H1 (cell line): ENCODE measurements around the gene CADM2. TPM values are rescaled to one million over a fixed set of nuclear protein-coding genes. Genes with fewer than 3 reads are reported as not detected.
"Not testable (repeated sequence)": the region's sequence is repeated elsewhere in the genome, so short reads cannot be mapped to it uniquely, and the experiment has no call there.

Experiments used
- CTCF ChIA-PET: fragments of 300-600 bp; sonication (Branson Sonifier 250); formaldehyde crosslinking; loops from one replicate; lab custom pipeline; 2021; ENCODE audit not compliant: partially characterized antibody; lab: Charles Lee
- POLR2A ChIA-PET: fragments of 300-600 bp; sonication (Branson Sonifier 250); formaldehyde crosslinking; loops from one replicate; lab custom pipeline; 2021; ENCODE audit warnings: inconsistent platforms; ENCODE audit not compliant: partially characterized antibody; lab: Charles Lee
- DNase-seq, 2 experiments: peaks; one replicate each; pipeline versions ENCODE4 v3.0.0 to v3.0.0-alpha.2; 2010 to 2022; ENCODE audit warnings: low spot score in 2 of 2, low read depth in 1 of 2, mixed read lengths in 1 of 2
- FAIRE-seq: peaks from 2 replicates; lab custom pipeline; 2011; peaks lifted over from hg19 to GRCh38; lab: Jason Lieb, UNC
- H2AFZ ChIP-seq: 2 replicates; pipeline ENCODE4 v1.8.1; 2012; ENCODE audit warnings: low read length, inconsistent platforms
- H2AK5ac ChIP-seq: 2 replicates; pipeline ENCODE4 v1.6.1; 2013; ENCODE audit warnings: low read depth, low read length
- H2BK120ac ChIP-seq: replicated peaks from 2 replicates; pipeline ENCODE3; 2013; ENCODE audit warnings: low read depth, low read length, inconsistent platforms
- H2BK12ac ChIP-seq: 2 replicates; pipeline ENCODE4 v1.6.1; 2013; ENCODE audit warnings: low read depth, low read length
- H2BK15ac ChIP-seq: 2 replicates; pipeline ENCODE4 v1.6.1; 2013; ENCODE audit warnings: low read length
- H2BK20ac ChIP-seq: 2 replicates; pipeline ENCODE4 v1.6.1; 2013; ENCODE audit warnings: low read length
- H2BK5ac ChIP-seq: 2 replicates; pipeline ENCODE4 v1.6.1; 2013; ENCODE audit warnings: low read depth, low read length
- H3K14ac ChIP-seq: 2 replicates; pipeline ENCODE4 v1.6.1; 2013; ENCODE audit warnings: inconsistent platforms; ENCODE audit not compliant: insufficient read length
- H3K18ac ChIP-seq: 2 replicates; pipeline ENCODE4 v1.6.1; 2013; ENCODE audit warnings: low read length; ENCODE audit errors: extremely low read depth
- H3K23ac ChIP-seq: 2 replicates; pipeline ENCODE4 v1.6.1; 2013; ENCODE audit warnings: inconsistent platforms; ENCODE audit not compliant: insufficient read length
- H3K23me2 ChIP-seq: 2 replicates; pipeline ENCODE4 v1.6.1; 2013; ENCODE audit warnings: low read depth, low read length
- H3K27ac ChIP-seq: 2 replicates; pipeline ENCODE4 v1.6.1; 2011; ENCODE audit warnings: low read depth, low read length, inconsistent platforms
- H3K27me3 ChIP-seq, 4 experiments: replicated peaks in 1 of 4; 1 replicate in 1 of 4; 2 replicates in 3 of 4; pipeline versions ENCODE4 v1.6.1 to v1.8.1; 2011 to 2013; ENCODE audit warnings: low read length in 3 of 4, mild to moderate bottlenecking in 3 of 4, inconsistent platforms in 2 of 4, mixed read lengths in 2 of 4, moderate library complexity in 1 of 4; ENCODE audit not compliant: control insufficient read depth in 3 of 4, insufficient read depth in 3 of 4; ENCODE audit errors: extremely low read depth in 1 of 4
- H3K36me3 ChIP-seq, 4 experiments: 2 replicates each; pipeline versions ENCODE4 v1.6.1 to v1.8.1; 2011 to 2013; ENCODE audit warnings: mild to moderate bottlenecking in 4 of 4, low read length in 3 of 4, moderate library complexity in 2 of 4, control low read depth in 1 of 4, inconsistent platforms in 1 of 4; ENCODE audit not compliant: insufficient read depth in 4 of 4, control insufficient read depth in 2 of 4
- H3K4ac ChIP-seq: replicated peaks from 2 replicates; pipeline ENCODE3; 2013; ENCODE audit warnings: low read length, low read depth, mixed read lengths, inconsistent platforms; ENCODE audit not compliant: insufficient read length
- H3K4me1 ChIP-seq, 4 experiments: replicated peaks in 1 of 4; 1 replicate in 1 of 4; 2 replicates in 3 of 4; pipeline versions ENCODE4 v1.6.1 to v1.8.1; 2011 to 2013; ENCODE audit warnings: low read length in 3 of 4, inconsistent platforms in 2 of 4, mixed read lengths in 1 of 4; ENCODE audit not compliant: insufficient read depth in 4 of 4, control insufficient read depth in 3 of 4
- H3K4me2 ChIP-seq, 2 experiments: 2 replicates each; pipeline versions ENCODE4 v1.6.1 to v1.8.1; 2011 to 2013; ENCODE audit warnings: low read depth in 2 of 2, low read length in 2 of 2, control low read depth in 1 of 2, inconsistent platforms in 1 of 2, mild to moderate bottlenecking in 1 of 2; ENCODE audit not compliant: insufficient read depth in 1 of 2
- H3K4me3 ChIP-seq, 4 experiments: fragments of 200-600, 300-600 bp in 1 of 4; sonication (generic), shearing (Covaris generic), sonication (Bioruptor Twin) in 1 of 4; 2 replicates each; pipeline versions ENCODE4 v1.5.1 to v1.8.1; 2011 to 2016; ENCODE audit warnings: low read length in 4 of 4, low read depth in 3 of 4, control low read depth in 2 of 4, inconsistent platforms in 2 of 4, mild to moderate bottlenecking in 2 of 4, mixed read lengths in 1 of 4, moderate library complexity in 1 of 4; ENCODE audit not compliant: insufficient read depth in 2 of 4; ENCODE audit errors: extremely low read depth in 1 of 4
- H3K56ac ChIP-seq: replicated peaks from 2 replicates; pipeline ENCODE3; 2013; ENCODE audit warnings: low read depth, mild to moderate bottlenecking, mixed read lengths, low read length, inconsistent platforms; ENCODE audit not compliant: insufficient read length
- H3K79me1 ChIP-seq: 2 replicates; pipeline ENCODE4 v1.6.1; 2013; ENCODE audit warnings: low read depth, low read length, control low read depth
- H3K79me2 ChIP-seq, 2 experiments: 2 replicates each; pipeline versions ENCODE4 v1.6.1 to v1.8.1; 2012 to 2013; ENCODE audit warnings: low read length in 2 of 2, mild to moderate bottlenecking in 2 of 2, inconsistent platforms in 1 of 2; ENCODE audit not compliant: insufficient read depth in 2 of 2, control insufficient read depth in 1 of 2
- H3K9ac ChIP-seq, 4 experiments: replicated peaks in 1 of 4; 1 replicate in 1 of 4; 2 replicates in 3 of 4; pipeline versions ENCODE4 v1.6.1 to v1.8.1; 2011 to 2013; ENCODE audit warnings: low read depth in 3 of 4, low read length in 3 of 4, control low read depth in 2 of 4, mild to moderate bottlenecking in 2 of 4, moderate library complexity in 2 of 4, inconsistent platforms in 1 of 4; ENCODE audit errors: extremely low read depth in 1 of 4
- H3K9me3 ChIP-seq, 2 experiments: 2 replicates each; pipeline versions ENCODE4 v1.6.1 to v1.8.1; 2012 to 2013; ENCODE audit warnings: mild to moderate bottlenecking in 2 of 2, moderate library complexity in 2 of 2, control low read depth in 1 of 2, inconsistent platforms in 1 of 2, low read depth in 1 of 2, low read length in 1 of 2, mixed read lengths in 1 of 2; ENCODE audit not compliant: insufficient read depth in 2 of 2
- H4K20me1 ChIP-seq, 2 experiments: replicated peaks in 1 of 2; 2 replicates each; pipeline versions ENCODE3 to v1.8.1; 2011 to 2013; ENCODE audit warnings: inconsistent platforms in 2 of 2, low read length in 2 of 2, mild to moderate bottlenecking in 1 of 2; ENCODE audit not compliant: insufficient read depth in 2 of 2, control insufficient read depth in 1 of 2
- H4K5ac ChIP-seq: 2 replicates; pipeline ENCODE4 v1.6.1; 2013; ENCODE audit warnings: low read length, low read depth, mixed read lengths, inconsistent platforms; ENCODE audit not compliant: insufficient read length
- H4K8ac ChIP-seq: 2 replicates; pipeline ENCODE4 v1.8.0; 2013; ENCODE audit warnings: mild to moderate bottlenecking, moderate library complexity, low read length, inconsistent platforms; ENCODE audit not compliant: insufficient read depth; ENCODE audit errors: extremely low read depth
- H4K91ac ChIP-seq: replicated peaks from 2 replicates; pipeline ENCODE3; 2013; ENCODE audit warnings: low read length, mixed read lengths, inconsistent platforms; ENCODE audit not compliant: insufficient read length
- WGBS, 2 experiments: shearing (Covaris generic) in 1 of 2; methylation state at CpG; one replicate each; pipeline versions ENCODE4 v1.1.6 to v1.1.7; 2013 to 2015; ENCODE audit warnings: low lambda C conversion rate in 2 of 2, mixed read lengths in 2 of 2, inconsistent platforms in 1 of 2, low coverage in 1 of 2, missing lambda C conversion rate in 1 of 2; ENCODE audit not compliant: insufficient replicate concordance in 2 of 2, insufficient coverage in 1 of 2, insufficient read length in 1 of 2; ENCODE audit errors: extremely low coverage in 1 of 2, missing lambda C conversion rate in 1 of 2; 5-methylcytosine and 5-hydroxymethylcytosine counted together
- polyA plus RNA-seq, 7 experiments: library from polyadenylated mRNA; depleted of rRNA in 3 of 7; stranded (reverse) in 5 of 7; unstranded in 2 of 7; fragments of >200 nt in 5 of 7; fragments of 200-250 nt in 2 of 7; gene quantifications; 1 replicate in 5 of 7; 2 replicates in 1 of 7; 4 replicates in 1 of 7; pipeline versions ENCODE4 v1.2.1 to v1.2.3, GENCODE V29; 2011 to 2013; ENCODE audit warnings: missing spikeins in 2 of 7, mixed read lengths in 2 of 7
- total RNA-seq: library from RNA; stranded (reverse); fragmentation: NEBNext Ultra II Directional; extraction: Animal tissue kit (Norgen Biotek cat#: 25700); gene quantifications from 2 replicates; pipeline ENCODE4 v1.2.1, GENCODE V29; 2021

Gene CADM2
- total and polyA plus RNA-seq, 2 of the 8 experiments (the other 6 are each of a cell fraction or from before 2014, with no cell fraction given) = 14.9 to 20.9 TPM

DNA sequence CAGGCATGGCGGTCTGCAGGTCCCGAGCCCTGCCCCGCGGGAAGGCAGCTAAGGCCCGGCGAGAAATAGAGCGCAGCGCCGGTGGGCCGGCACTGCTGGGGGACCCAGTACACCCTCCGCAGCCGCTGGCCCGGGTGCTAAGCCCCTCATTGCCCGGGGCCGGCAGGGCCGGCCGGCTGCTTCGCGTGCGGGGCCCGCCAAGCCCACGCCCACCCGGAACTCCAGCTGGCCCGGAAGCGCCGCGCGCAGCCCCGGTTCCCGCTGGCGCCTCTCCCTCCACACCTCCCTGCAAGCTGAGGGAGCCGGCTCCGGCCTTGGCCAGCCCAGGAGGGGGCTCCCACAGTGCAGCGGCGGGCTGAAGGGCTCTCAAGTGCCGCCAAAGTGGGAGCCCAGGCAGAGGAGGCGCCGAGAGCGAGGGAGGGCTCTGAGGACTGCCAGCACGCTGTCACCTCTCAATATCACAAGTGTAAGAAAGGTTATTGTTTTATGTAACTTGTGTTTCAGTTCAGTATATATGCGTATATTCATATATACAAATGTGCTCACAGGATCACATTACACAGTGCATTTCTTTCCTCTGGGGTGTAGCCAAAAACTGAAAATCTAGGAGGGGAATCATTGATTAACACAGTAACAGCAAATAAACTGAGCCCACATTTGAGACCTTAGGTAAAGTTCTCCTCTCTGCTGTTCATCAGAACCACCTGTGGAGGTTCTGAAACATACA lies 546.2 kb downstream of the CADM2 start:
- DNase-seq, H3K79me2 ChIP-seq, H3K56ac ChIP-seq, H2AK5ac ChIP-seq, H4K20me1 ChIP-seq, H3K4me2 ChIP-seq, H3K79me1 ChIP-seq, H3K9ac ChIP-seq, H3K4ac ChIP-seq, H4K5ac ChIP-seq, H4K8ac ChIP-seq, POLR2A ChIA-PET, H4K91ac ChIP-seq, H3K23ac ChIP-seq, H2BK12ac ChIP-seq, H2BK20ac ChIP-seq, H3K18ac ChIP-seq, H3K9me3 ChIP-seq, H3K14ac ChIP-seq, H2BK15ac ChIP-seq, H3K27me3 ChIP-seq, H2BK120ac ChIP-seq, H3K4me3 ChIP-seq, H2BK5ac ChIP-seq, H3K4me1 ChIP-seq, H3K27ac ChIP-seq, FAIRE-seq, H2AFZ ChIP-seq, H3K36me3 ChIP-seq, H3K23me2 ChIP-seq: not testable (repeated sequence)
- CTCF ChIA-PET = interaction anchor here (1.0 to 1.8 kb wide), 3 partner anchors 62 to 150 kb away, joined by 4 to 6 read pairs (median 5); no protein-coding TSS in a partner anchor
- WGBS, 2 experiments = 96% methylated on average over 17 of the region's 41 CpGs; no CpG with 5 or more reads in 1 of the 2 experiments

DNA sequence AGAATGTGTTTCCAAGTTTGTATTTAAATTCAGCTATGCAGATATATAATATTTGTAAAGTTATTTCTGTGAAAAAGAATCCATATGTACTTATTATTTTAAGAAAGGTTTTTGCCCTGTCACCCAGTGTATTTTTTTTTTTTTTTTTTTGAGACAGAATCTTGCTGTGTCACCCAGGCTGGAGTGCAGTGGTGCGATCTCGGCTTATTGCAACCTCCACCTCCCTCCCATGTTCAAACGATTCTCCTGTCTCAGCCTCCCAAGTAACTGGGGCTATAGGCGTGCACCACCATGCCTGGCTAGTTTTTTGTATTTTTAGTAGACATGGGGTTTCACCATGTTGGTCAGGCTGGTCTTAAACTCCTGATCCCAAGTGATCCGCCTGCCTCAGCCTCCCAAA lies 548.3 kb downstream of the CADM2 start:
- H3K4me3 ChIP-seq, H3K9me3 ChIP-seq, H3K27ac ChIP-seq, H3K23ac ChIP-seq, H4K8ac ChIP-seq, H3K9ac ChIP-seq, H4K5ac ChIP-seq, H3K79me2 ChIP-seq, H2AFZ ChIP-seq, H4K91ac ChIP-seq, H3K4me1 ChIP-seq, H3K4ac ChIP-seq, H2BK20ac ChIP-seq, FAIRE-seq, H3K36me3 ChIP-seq, H2AK5ac ChIP-seq, POLR2A ChIA-PET, H3K4me2 ChIP-seq, H3K79me1 ChIP-seq, H3K56ac ChIP-seq, H2BK15ac ChIP-seq, DNase-seq, H2BK120ac ChIP-seq, H3K18ac ChIP-seq, H3K23me2 ChIP-seq, H3K14ac ChIP-seq, H2BK12ac ChIP-seq, H2BK5ac ChIP-seq, H4K20me1 ChIP-seq, H3K27me3 ChIP-seq: not testable (repeated sequence)
- WGBS, 2 experiments = 97% methylated on average over 5 of the region's 5 CpGs; no CpG with 5 or more reads in 1 of the 2 experiments
- CTCF ChIA-PET = interaction anchor here (0.7 to 1.8 kb wide), 2 partner anchors 39 to 60 kb away, joined by 3 to 5 read pairs; no protein-coding TSS in a partner anchor
